Hepatocyte (in vitro differentiated cells): Measurements from ENCODE around the gene GLRX.

Experiments
- CTCF ChIP-seq: fragments of 200-600 bp; sonication (generic); IDR thresholded peaks from 2 replicates; pipeline ENCODE4 v1.5.1; 2016; ENCODE audit warnings: antibody characterized with exemption, mild to moderate bottlenecking; ENCODE audit not compliant: poor library complexity
- EZH2 ChIP-seq: fragments of 200-600 bp; sonication (generic); IDR thresholded peaks from 2 replicates; pipeline ENCODE4 v1.6.1; 2016; ENCODE audit warnings: antibody characterized with exemption, mild to moderate bottlenecking, borderline replicate concordance
- EZH2phosphoT487 ChIP-seq: fragments of 200-600 bp; sonication (generic); IDR thresholded peaks from one replicate; pipeline ENCODE4 v1.6.1; 2018; ENCODE audit warnings: antibody characterized with exemption, mild to moderate bottlenecking, low read depth, moderate library complexity; ENCODE audit not compliant: unreplicated experiment, severe bottlenecking

GRCh38 chr5:95845391-95845790 is 22.9 kb upstream of the GLRX start:
- TF ChIP-seq EZH2 (no peak), CTCF (no peak), EZH2phosphoT487 (no peak)
